Naive thymus-derived CD4-positive, alpha-beta T cell (primary cell): ENCODE measurements around the gene AFDN. TPM values are rescaled to one million over a fixed set of nuclear protein-coding genes. Genes with fewer than 3 reads are reported as not detected.

Experiments
- ATAC-seq: fragments of 150-1000 bp; cut with Tn5 transposase; 2 replicates; pipeline ENCODE4 v1.10.0; 2021; ENCODE audit warnings: mild to moderate bottlenecking, moderate library complexity
- CTCF ChIA-PET: fragments of 350-600 bp; sonication (Branson Sonifier 250); formaldehyde crosslinking; loops from one replicate; lab custom pipeline; 2021; ENCODE audit warnings: antibody characterized with exemption; lab: Charles Lee
- POLR2A ChIA-PET: fragments of 350-600 bp; sonication (Branson Sonifier 250); formaldehyde crosslinking; loops from one replicate; lab custom pipeline; 2021; ENCODE audit warnings: antibody characterized with exemption, inconsistent platforms; lab: Charles Lee
- DNase-seq, 9 donors: peaks; one replicate each; pipeline versions ENCODE4 v3.0.0 to v3.0.0-alpha.2; 2020 to 2022; ENCODE audit warnings: mixed read lengths in 1 of 9
- H3K27ac ChIP-seq: one replicate; pipeline ENCODE4 v1.7.0; 2013; ENCODE audit warnings: mild to moderate bottlenecking, low read depth, low read length, moderate library complexity
- H3K27me3 ChIP-seq, 2 donors: one replicate each; pipeline ENCODE4 v1.7.0; 2013; ENCODE audit warnings: low read length in 2 of 2, mild to moderate bottlenecking in 2 of 2, moderate library complexity in 2 of 2; ENCODE audit not compliant: control insufficient read depth in 2 of 2, insufficient read depth in 2 of 2
- H3K36me3 ChIP-seq, 3 experiments: 1 replicate in 2 of 3; 2 replicates in 1 of 3; pipeline ENCODE4 v1.7.0; 2013; ENCODE audit warnings: low read length in 3 of 3, mild to moderate bottlenecking in 3 of 3, moderate library complexity in 1 of 3; ENCODE audit not compliant: insufficient read depth in 3 of 3, control insufficient read depth in 2 of 3
- H3K4me1 ChIP-seq, 2 donors: one replicate each; pipeline ENCODE4 v1.7.0; 2013; ENCODE audit warnings: low read length in 2 of 2, mild to moderate bottlenecking in 2 of 2, moderate library complexity in 1 of 2; ENCODE audit not compliant: control insufficient read depth in 2 of 2, insufficient read depth in 2 of 2
- H3K4me3 ChIP-seq: 2 replicates; pipeline ENCODE4 v1.7.0; 2013; ENCODE audit warnings: mild to moderate bottlenecking, low read length
- H3K9me3 ChIP-seq, 3 experiments: 1 replicate in 2 of 3; 2 replicates in 1 of 3; pipeline ENCODE4 v1.7.0; 2013; ENCODE audit warnings: low read length in 3 of 3; ENCODE audit not compliant: control insufficient read depth in 2 of 3
- H3K27ac Mint-ChIP-seq, 9 donors: one replicate each; pipeline ENCODE4 v1.8.0; 2020 to 2022; ENCODE audit warnings: mixed read lengths in 9 of 9, mild to moderate bottlenecking in 8 of 9, moderate library complexity in 5 of 9, inconsistent platforms in 2 of 9
- H3K27me3 Mint-ChIP-seq, 5 donors: one replicate each; pipeline ENCODE4 v1.8.0; 2021 to 2022; ENCODE audit warnings: mixed read lengths in 5 of 5, mild to moderate bottlenecking in 1 of 5
- H3K36me3 Mint-ChIP-seq, 5 donors: one replicate each; pipeline ENCODE4 v1.8.0; 2020 to 2022; ENCODE audit warnings: mixed read lengths in 5 of 5, mild to moderate bottlenecking in 3 of 5, inconsistent platforms in 1 of 5
- H3K4me1 Mint-ChIP-seq, 7 donors: one replicate each; pipeline ENCODE4 v1.8.0; 2020 to 2022; ENCODE audit warnings: mixed read lengths in 7 of 7, mild to moderate bottlenecking in 3 of 7, inconsistent platforms in 1 of 7
- H3K4me3 Mint-ChIP-seq, 10 donors: one replicate each; pipeline ENCODE4 v1.8.0; 2020 to 2022; ENCODE audit warnings: mild to moderate bottlenecking in 10 of 10, mixed read lengths in 10 of 10, moderate library complexity in 6 of 10, inconsistent platforms in 2 of 10
- H3K9me3 Mint-ChIP-seq, 11 donors: one replicate each; pipeline ENCODE4 v1.8.0; 2020 to 2022; ENCODE audit warnings: mixed read lengths in 11 of 11, mild to moderate bottlenecking in 4 of 11, inconsistent platforms in 1 of 11, moderate library complexity in 1 of 11
- intact Hi-C, 2 donors: fragments of 100-400 bp; cut with micrococcal nuclease; formaldehyde crosslinking; loops; one replicate each; pipeline ENCODE4 v1.15.1; 2023
- polyA plus RNA-seq, 2 donors: library from polyadenylated mRNA; unstranded; fragments of 300-500 nt; fragmentation: Illumina TruSeq; gene quantifications; one replicate each; pipeline ENCODE4 v1.2.3, GENCODE V29; 2021
- total RNA-seq, 6 experiments: library from RNA in 5 of 6; stranded (reverse) in 5 of 6; gene quantifications; 1 replicate in 5 of 6; 2 replicates in 1 of 6; pipeline ENCODE4 v1.2.3 and lab custom pipeline; 2021 to 2026

AFDN gene
- total and polyA plus RNA-seq, 7 experiments from 2014 or later, result 0.08 to 55.1 (median 3.6) TPM

GRCh38 chr6:168002804-168003203 is 176.1 kb downstream of the AFDN start:
- Histone ChIP-seq H3K27me3 (no peaks in the 10 kb centered on the region), H3K27ac (no peak overlapping the region), H3K4me1 (no peaks in the 10 kb centered on the region), H3K36me3 (no peaks in the 10 kb centered on the region), H3K4me3 (no peak overlapping the region), H3K9me3 (no peaks in the 10 kb centered on the region)
- no peak for DNase-seq
- H3K27ac Mint-ChIP-seq, result no peak overlapping the region
- H3K4me3 Mint-ChIP-seq, result no peak overlapping the region
- H3K9me3 Mint-ChIP-seq, result peaks cover 0 to 4% (median 0%) of the 10 kb centered on the region in 11 donors
- H3K36me3 Mint-ChIP-seq, result peaks cover 0 to 5% (median 0%) of the 10 kb centered on the region in 5 donors
- ChIA-PET POLR2A (no interaction called here), CTCF (no interaction called here)
- H3K4me1 Mint-ChIP-seq, result peaks cover 0 to 5% (median 1%) of the 10 kb centered on the region in 7 donors
- no peak for ATAC-seq
- intact Hi-C loops, result no loop called here
- peaks cover 0 to 27% (median 9%) of the 10 kb centered on the region in 5 donors for H3K27me3 Mint-ChIP-seq

GRCh38 chr6:168004023-168004422 is 177.3 kb downstream of the AFDN start:
- POLR2A ChIA-PET, result no interaction called here

GRCh38 chr6:168004945-168005344 is 178.2 kb downstream of the AFDN start:
- Mint-ChIP-seq H3K4me1 (no peaks in the 10 kb centered on the region), H3K9me3 (peaks cover 0 to 12% (median 4%) of the 10 kb centered on the region in 11 donors), H3K4me3 (no peak overlapping the region), H3K27ac (no peak overlapping the region), H3K36me3 (no peaks in the 10 kb centered on the region), H3K27me3 (peaks cover 0 to 21% (median 0%) of the 10 kb centered on the region in 5 donors)
- POLR2A ChIA-PET, result no interaction called here
- Histone ChIP-seq H3K9me3 (no peaks in the 10 kb centered on the region), H3K4me1 (no peaks in the 10 kb centered on the region), H3K27ac (no peak overlapping the region), H3K36me3 (no peaks in the 10 kb centered on the region), H3K4me3 (no peak overlapping the region), H3K27me3 (no peaks in the 10 kb centered on the region)
- ATAC-seq (no peak), DNase-seq (no peak)
- CTCF ChIA-PET, result no interaction called here
- intact Hi-C loops, result no loop called here

More at GRCh38 chr6:168004023-168004422, 177.3 kb downstream of the AFDN start:
- Histone ChIP-seq H3K4me1 (no peaks in the 10 kb centered on the region), H3K9me3 (no peaks in the 10 kb centered on the region), H3K27ac (no peak overlapping the region), H3K27me3 (no peaks in the 10 kb centered on the region), H3K4me3 (no peak overlapping the region), H3K36me3 (no peaks in the 10 kb centered on the region)
- H3K4me1 Mint-ChIP-seq, result no peaks in the 10 kb centered on the region
- intact Hi-C loops, result no loop called here
- H3K27ac Mint-ChIP-seq, result no peak overlapping the region
- peaks cover 0 to 21% (median 0%) of the 10 kb centered on the region in 5 donors for H3K27me3 Mint-ChIP-seq
- no peak overlapping the region for H3K4me3 Mint-ChIP-seq
- ATAC-seq (no peak), DNase-seq (no peak)
- CTCF ChIA-PET, result no interaction called here
- H3K36me3 Mint-ChIP-seq, result no peaks in the 10 kb centered on the region
- H3K9me3 Mint-ChIP-seq, result peaks cover 0 to 10% (median 4%) of the 10 kb centered on the region in 11 donors

- peaks cover 0 to 18% (median 0%) of the 10 kb centered on the region in 5 donors for H3K27me3 Mint-ChIP-seq
- no peaks in the 10 kb centered on the region for H3K4me1 ChIP-seq
- intact Hi-C loops, result no loop called here
- H3K27ac Mint-ChIP-seq, result no peak overlapping the region
- H3K9me3 Mint-ChIP-seq, result peaks cover 0 to 19% (median 7%) of the 10 kb centered on the region in 11 donors
- ChIA-PET POLR2A (no interaction called here), CTCF (no interaction called here)
- peaks cover 0 to 7% (median 0%) of the 10 kb centered on the region in 3 experiments for H3K9me3 ChIP-seq
- no peak overlapping the region for H3K4me3 ChIP-seq
- no peaks in the 10 kb centered on the region for H3K27me3 ChIP-seq
- no peak for ATAC-seq
- DNase-seq, result no peak
- H3K36me3 Mint-ChIP-seq, result peaks cover 0 to 2% (median 0%) of the 10 kb centered on the region in 5 donors
- no peak overlapping the region for H3K27ac ChIP-seq
- H3K36me3 ChIP-seq, result no peaks in the 10 kb centered on the region
- H3K4me1 Mint-ChIP-seq, result no peaks in the 10 kb centered on the region
- H3K4me3 Mint-ChIP-seq, result no peak overlapping the region
Observed at GRCh38 chr6:168005796-168006195, 179.1 kb downstream of the AFDN start.

GRCh38 chr6:168007592-168008338 is 181.1 kb downstream of the AFDN start:
- no peak overlapping the region for H3K4me3 Mint-ChIP-seq
- H3K4me3 ChIP-seq, result no peak overlapping the region
- H3K9me3 Mint-ChIP-seq, result peaks cover 3 to 32% (median 18%) of the 10 kb centered on the region in 11 donors
- no peak overlapping the region for H3K27ac ChIP-seq
- peaks cover 0 to 12% (median 0%) of the 10 kb centered on the region in 5 donors for H3K27me3 Mint-ChIP-seq
- H3K36me3 Mint-ChIP-seq, result peaks cover 0 to 10% (median 0%) of the 10 kb centered on the region in 5 donors
- ChIA-PET CTCF (no interaction called here), POLR2A (no interaction called here)
- no peaks in the 10 kb centered on the region for H3K4me1 ChIP-seq
- no peaks in the 10 kb centered on the region for H3K36me3 ChIP-seq
- ATAC-seq (no peak), DNase-seq (no peak)
- no peaks in the 10 kb centered on the region for H3K27me3 ChIP-seq
- no peak overlapping the region for H3K27ac Mint-ChIP-seq
- H3K4me1 Mint-ChIP-seq, result no peaks in the 10 kb centered on the region
- peaks cover 0 to 23% (median 5%) of the 10 kb centered on the region in 3 experiments for H3K9me3 ChIP-seq
- intact Hi-C loops, result no loop called here

GRCh38 chr6:168009331-168009730 is 182.6 kb downstream of the AFDN start:
- H3K36me3 Mint-ChIP-seq, result peaks cover 0 to 10% (median 1%) of the 10 kb centered on the region in 5 donors
- POLR2A ChIA-PET, result no interaction called here
- H3K4me3 Mint-ChIP-seq, result no peak overlapping the region
- ATAC-seq (no peak), DNase-seq (no peak)
- no peaks in the 10 kb centered on the region for H3K4me1 ChIP-seq
- no peaks in the 10 kb centered on the region for H3K36me3 ChIP-seq
- intact Hi-C loops, result no loop called here
- no peak overlapping the region for H3K27ac ChIP-seq
- H3K27ac Mint-ChIP-seq, result no peak overlapping the region
- H3K27me3 Mint-ChIP-seq, result peaks cover 0 to 6% (median 0%) of the 10 kb centered on the region in 5 donors
- peaks cover 0 to 27% (median 5%) of the 10 kb centered on the region in 3 experiments for H3K9me3 ChIP-seq
- no peaks in the 10 kb centered on the region for H3K4me1 Mint-ChIP-seq
- no peak overlapping the region for H3K4me3 ChIP-seq
- H3K27me3 ChIP-seq, result no peaks in the 10 kb centered on the region
- H3K9me3 Mint-ChIP-seq, result peaks cover 6 to 43% (median 21%) of the 10 kb centered on the region in 11 donors
- CTCF ChIA-PET, result no interaction called here
